Stimulated activated naive B cell treated with anti-CD40 and anti-IgM and Interleukin-4, amounts not matched to agents 10 μg/mL and 1 μg/mL and 100 μg/mL, for 72 hours (primary cell): ENCODE measurements around the gene NRCAM.
"Not testable (repeated sequence)": the region's sequence is repeated elsewhere in the genome, so short reads cannot be mapped to it uniquely, and the experiment has no call there.

Source experiments
- ATAC-seq, 2 donors: fragments of 150-1000 bp; cut with Tn5 transposase; replicated peaks; 2 replicates each; pipeline ENCODE4 v1.10.0; 2021; ENCODE audit warnings: moderate library complexity in 1 of 2
- DNase-seq: peaks from one replicate; pipeline ENCODE4 v3.0.0; 2021
- H3K27ac Mint-ChIP-seq: one replicate; pipeline ENCODE4 v1.8.0; 2022; ENCODE audit warnings: mild to moderate bottlenecking, mixed read lengths
- H3K27me3 Mint-ChIP-seq, 2 donors: one replicate each; pipeline ENCODE4 v1.8.0; 2022; ENCODE audit warnings: mixed read lengths in 2 of 2
- H3K36me3 Mint-ChIP-seq, 2 donors: one replicate each; pipeline ENCODE4 v1.8.0; 2022; ENCODE audit warnings: mixed read lengths in 2 of 2, mild to moderate bottlenecking in 1 of 2
- H3K4me1 Mint-ChIP-seq, 2 donors: one replicate each; pipeline ENCODE4 v1.8.0; 2022; ENCODE audit warnings: mixed read lengths in 2 of 2, mild to moderate bottlenecking in 1 of 2
- H3K4me3 Mint-ChIP-seq, 2 donors: one replicate each; pipeline ENCODE4 v1.8.0; 2022; ENCODE audit warnings: mild to moderate bottlenecking in 2 of 2, mixed read lengths in 2 of 2, moderate library complexity in 1 of 2
- H3K9me3 Mint-ChIP-seq, 2 donors: one replicate each; pipeline ENCODE4 v1.8.0; 2022; ENCODE audit warnings: mixed read lengths in 2 of 2, mild to moderate bottlenecking in 1 of 2

NRCAM gene

DNA sequence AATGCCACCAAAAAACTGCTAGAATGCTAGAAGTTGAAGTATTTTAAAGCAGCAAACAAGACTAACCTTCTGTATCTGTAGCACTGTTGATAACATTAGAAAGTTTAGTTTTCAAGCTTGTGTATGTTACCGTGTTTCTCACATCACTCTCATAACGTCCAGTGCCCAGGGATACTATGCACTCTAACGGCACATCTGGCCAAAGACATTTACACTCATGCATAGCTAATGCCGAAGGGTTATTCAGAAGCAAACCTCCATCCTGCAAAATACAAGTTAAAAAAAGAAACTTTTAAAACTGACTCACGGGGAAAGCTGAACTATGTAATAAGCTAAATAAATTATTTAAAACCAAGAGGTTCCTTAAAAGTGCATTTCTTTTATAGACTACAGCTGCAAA is 22.9 kb upstream of the NRCAM start:
- Mint-ChIP-seq H3K4me3 (no peak overlapping the region), H3K27ac (no peak overlapping the region), H3K27me3 (no peaks in the 10 kb centered on the region), H3K9me3 (no peaks in the 10 kb centered on the region), H3K4me1 (no peaks in the 10 kb centered on the region), H3K36me3 (peaks cover 30 to 52% of the 10 kb centered on the region in 2 donors)
- ATAC-seq: no peak
- DNase-seq: no peak

DNA sequence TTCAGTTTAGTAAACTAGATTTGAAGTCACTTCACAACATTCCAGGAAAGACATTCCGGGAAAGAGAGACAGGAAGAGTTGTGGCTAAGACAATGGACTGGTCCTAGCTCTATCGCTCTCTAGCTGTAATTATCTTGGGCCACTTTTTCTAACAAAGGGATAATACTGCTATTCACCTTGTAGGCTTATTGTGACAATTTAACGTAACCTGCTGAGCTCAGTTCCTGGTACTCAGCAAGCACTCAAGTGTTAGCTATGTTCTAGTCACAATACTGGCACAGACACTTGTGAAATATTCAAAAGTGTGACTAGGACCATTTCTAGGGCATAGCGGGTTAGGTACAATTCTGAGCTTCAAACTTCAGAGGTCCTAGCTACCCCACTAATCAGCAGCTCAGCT is 12.0 kb upstream of the NRCAM start:
- H3K4me1 Mint-ChIP-seq: peaks cover 2 to 14% of the 10 kb centered on the region in 2 donors
- peaks cover 11 to 12% of the 10 kb centered on the region in 2 donors for H3K27me3 Mint-ChIP-seq
- H3K4me3 Mint-ChIP-seq: no peak overlapping the region
- DNase-seq: no peak
- H3K27ac Mint-ChIP-seq: no peak overlapping the region
- no peaks in the 10 kb centered on the region for H3K9me3 Mint-ChIP-seq
- ATAC-seq: peak; percentile 26 to 36
- H3K36me3 Mint-ChIP-seq: peaks cover 3 to 10% of the 10 kb centered on the region in 2 donors

DNA sequence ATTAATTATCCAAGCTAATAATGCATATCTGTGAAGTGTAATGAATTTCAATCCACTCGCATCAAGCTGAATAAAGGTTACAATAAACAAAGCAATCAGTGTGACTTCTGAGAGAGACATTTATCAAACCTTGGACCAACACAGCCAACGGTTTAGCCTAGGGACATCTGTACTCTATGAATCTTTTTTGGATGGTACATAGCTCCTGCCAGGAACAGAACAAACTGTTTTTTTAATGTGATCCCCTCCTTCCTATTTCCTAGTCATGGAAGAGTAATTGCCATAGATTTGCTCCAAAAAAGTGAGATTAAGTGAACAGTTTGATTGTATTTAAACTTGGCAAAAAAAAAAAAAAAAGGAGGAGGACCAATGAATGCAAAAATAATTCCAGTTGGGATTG is 11.2 kb upstream of the NRCAM start:
- H3K27ac Mint-ChIP-seq: no peak overlapping the region
- H3K27me3 Mint-ChIP-seq: peaks cover 17 to 19% of the 10 kb centered on the region in 2 donors
- DNase-seq (no peak), ATAC-seq (no peak)
- H3K4me3 Mint-ChIP-seq: no peak overlapping the region
- H3K4me1 Mint-ChIP-seq: peaks cover 4 to 14% of the 10 kb centered on the region in 2 donors
- H3K9me3 Mint-ChIP-seq: no peaks in the 10 kb centered on the region
- H3K36me3 Mint-ChIP-seq: peaks cover 2 to 5% of the 10 kb centered on the region in 2 donors

DNA sequence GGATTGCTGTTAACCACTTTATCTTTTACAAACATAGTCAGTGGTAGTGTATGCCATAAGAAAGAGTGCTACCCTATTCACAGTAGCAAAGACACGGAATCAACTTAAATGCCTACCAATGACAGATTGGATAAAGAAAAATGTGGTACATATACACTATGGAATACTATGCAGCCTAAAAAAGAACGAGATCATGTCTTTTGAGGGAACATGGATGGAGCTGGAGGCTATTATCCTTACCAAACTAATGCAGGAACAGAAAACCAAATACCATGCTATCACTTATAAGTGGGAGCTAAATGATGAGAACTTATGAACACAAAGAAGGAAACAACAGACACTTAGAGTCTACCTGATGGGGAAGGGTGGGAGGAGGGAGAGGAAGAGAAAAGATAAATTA is 10.1 kb upstream of the NRCAM start:
- not testable (repeated sequence) for DNase-seq, H3K27ac Mint-ChIP-seq, H3K4me3 Mint-ChIP-seq, ATAC-seq, H3K36me3 Mint-ChIP-seq, H3K9me3 Mint-ChIP-seq
- peaks cover 4 to 14% of the 10 kb centered on the region in 2 donors for H3K4me1 Mint-ChIP-seq
- H3K27me3 Mint-ChIP-seq: peaks cover 25 to 28% of the 10 kb centered on the region in 2 donors

DNA sequence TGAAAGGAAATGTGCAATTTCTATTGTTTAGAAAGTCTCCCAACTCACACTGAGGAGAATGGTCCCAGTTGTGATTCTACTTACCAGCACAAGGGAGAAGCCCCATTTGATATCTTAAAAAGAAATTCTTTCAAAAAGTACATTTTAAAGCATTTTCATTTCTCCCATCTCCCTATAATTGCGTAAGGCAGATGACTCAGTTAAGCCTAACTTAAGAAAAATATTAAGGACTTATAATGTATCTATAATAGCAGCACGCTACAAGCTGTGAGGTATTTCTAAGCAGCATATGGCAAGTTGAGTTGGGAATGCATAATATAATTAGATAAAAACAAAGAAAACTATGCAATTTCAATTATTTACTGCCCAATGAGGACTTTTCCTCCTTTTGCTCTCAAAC is 8.5 kb upstream of the NRCAM start:
- Mint-ChIP-seq H3K4me3 (no peak overlapping the region), H3K36me3 (peaks cover 0 to 4% of the 10 kb centered on the region in 2 donors), H3K9me3 (no peaks in the 10 kb centered on the region), H3K4me1 (peaks cover 4 to 14% of the 10 kb centered on the region in 2 donors), H3K27me3 (peaks cover 36 to 42% of the 10 kb centered on the region in 2 donors), H3K27ac (no peak overlapping the region)
- ATAC-seq: no peak
- DNase-seq: no peak

DNA sequence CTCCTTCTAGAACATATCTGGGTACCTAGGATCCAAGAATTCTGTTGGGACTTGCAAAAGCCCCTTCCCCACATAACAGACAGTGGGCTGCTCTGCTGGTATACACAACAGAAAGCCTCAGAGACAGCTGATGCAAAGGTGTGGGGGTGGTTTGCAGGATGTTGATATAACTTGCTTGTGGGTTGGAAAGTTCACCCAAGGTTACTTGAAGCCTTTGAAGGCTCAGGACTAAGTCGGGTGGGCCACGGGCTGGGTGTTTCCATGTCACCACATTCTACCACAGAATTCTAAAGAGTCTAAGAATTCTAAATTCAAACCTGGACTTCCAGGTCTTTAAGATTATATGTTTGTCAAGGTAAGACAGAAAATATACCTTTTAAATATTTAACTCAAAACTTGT is 7.4 kb upstream of the NRCAM start:
- Mint-ChIP-seq H3K36me3 (peaks cover 0 to 4% of the 10 kb centered on the region in 2 donors), H3K4me1 (peaks cover 2 to 4% of the 10 kb centered on the region in 2 donors), H3K9me3 (no peaks in the 10 kb centered on the region), H3K4me3 (no peak overlapping the region), H3K27me3 (peaks cover 45 to 47% of the 10 kb centered on the region in 2 donors), H3K27ac (no peak overlapping the region)
- ATAC-seq (no peak), DNase-seq (no peak)

DNA sequence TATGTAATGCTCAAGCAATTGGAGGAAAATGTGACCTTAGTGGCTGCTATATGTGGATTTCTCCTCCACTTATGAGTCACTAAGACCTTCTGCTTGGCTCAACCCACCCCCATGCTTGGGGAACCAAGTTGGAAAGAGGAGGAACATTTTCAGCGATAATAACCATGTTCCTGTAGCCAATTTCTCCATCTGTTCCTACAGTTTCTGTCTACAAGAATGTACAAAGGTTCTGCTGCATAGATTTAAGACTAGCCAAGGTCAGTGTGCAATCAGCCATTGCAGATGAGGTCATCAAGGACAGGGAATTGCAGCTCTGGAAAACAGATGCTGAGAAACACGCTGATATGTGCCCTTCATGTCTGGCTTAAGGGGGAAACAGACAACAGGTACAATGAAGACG is 5.6 kb upstream of the NRCAM start:
- Mint-ChIP-seq H3K27ac (no peak overlapping the region), H3K4me3 (no peak overlapping the region), H3K4me1 (peaks cover 5 to 9% of the 10 kb centered on the region in 2 donors), H3K27me3 (peaks cover 63 to 65% of the 10 kb centered on the region in 2 donors), H3K9me3 (no peaks in the 10 kb centered on the region), H3K36me3 (peaks cover 0 to 4% of the 10 kb centered on the region in 2 donors)
- ATAC-seq: no peak
- DNase-seq: no peak

DNA sequence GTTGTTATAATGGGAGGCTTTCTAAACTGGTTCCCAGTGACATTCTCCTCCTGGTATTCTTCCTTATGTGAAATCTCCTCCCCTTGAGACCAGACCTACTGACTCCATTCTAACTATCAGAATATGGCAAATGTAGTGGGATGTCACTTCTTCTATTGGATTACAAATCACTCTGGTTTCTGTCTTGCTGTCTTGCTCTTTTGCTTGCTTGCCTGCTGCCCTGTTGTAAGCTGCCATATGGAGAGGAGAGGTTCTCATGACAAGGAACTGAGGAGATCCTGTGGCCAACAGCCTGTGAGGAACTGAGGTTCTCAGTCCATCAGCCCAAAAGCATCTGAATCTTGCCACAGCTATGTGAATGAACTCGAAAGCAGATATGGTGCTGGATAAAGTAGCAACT is 4.7 kb upstream of the NRCAM start:
- Mint-ChIP-seq H3K27me3 (peaks cover 60 to 62% of the 10 kb centered on the region in 2 donors), H3K27ac (no peak overlapping the region), H3K36me3 (peaks cover 0 to 4% of the 10 kb centered on the region in 2 donors), H3K4me1 (peaks cover 6 to 14% of the 10 kb centered on the region in 2 donors), H3K4me3 (no peak overlapping the region), H3K9me3 (no peaks in the 10 kb centered on the region)
- ATAC-seq: no peak
- no peak for DNase-seq

DNA sequence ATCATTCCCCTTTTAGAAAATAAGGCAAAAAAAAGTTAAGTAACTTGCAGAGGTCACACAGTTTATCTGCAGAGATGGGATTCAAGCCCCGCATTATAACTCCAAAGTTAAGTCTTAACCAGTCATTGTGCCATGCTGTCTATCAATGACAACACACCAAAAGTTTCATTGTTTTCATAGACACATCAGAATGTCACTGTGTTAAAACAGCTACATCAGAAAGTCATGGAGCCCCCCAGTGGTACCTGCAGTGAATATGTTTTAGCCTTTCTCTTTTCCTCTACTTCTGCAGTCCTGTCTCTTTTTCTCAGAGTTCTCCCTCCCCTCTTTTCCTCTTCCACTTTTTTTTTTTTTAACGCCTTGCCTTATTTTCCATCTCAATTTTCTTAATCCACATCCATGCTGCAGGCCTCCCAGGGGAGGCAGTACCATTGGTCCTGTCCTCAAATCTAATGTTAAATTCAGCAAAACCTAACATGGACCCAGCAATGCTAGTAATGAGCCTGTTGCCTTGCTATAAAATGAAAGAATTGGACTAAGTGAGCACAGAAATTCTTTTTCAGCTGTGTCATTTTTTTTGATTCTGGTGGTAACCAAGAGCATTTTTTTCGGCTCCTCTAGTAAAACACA is 3.8 kb upstream of the NRCAM start:
- Mint-ChIP-seq H3K4me1 (peaks cover 6 to 18% of the 10 kb centered on the region in 2 donors), H3K27me3 (peaks cover 60 to 62% of the 10 kb centered on the region in 2 donors), H3K27ac (no peak overlapping the region), H3K9me3 (no peaks in the 10 kb centered on the region), H3K4me3 (no peak overlapping the region), H3K36me3 (peaks cover 0 to 4% of the 10 kb centered on the region in 2 donors)
- ATAC-seq: peak; percentile 66 to 69
- DNase-seq: no peak

DNA sequence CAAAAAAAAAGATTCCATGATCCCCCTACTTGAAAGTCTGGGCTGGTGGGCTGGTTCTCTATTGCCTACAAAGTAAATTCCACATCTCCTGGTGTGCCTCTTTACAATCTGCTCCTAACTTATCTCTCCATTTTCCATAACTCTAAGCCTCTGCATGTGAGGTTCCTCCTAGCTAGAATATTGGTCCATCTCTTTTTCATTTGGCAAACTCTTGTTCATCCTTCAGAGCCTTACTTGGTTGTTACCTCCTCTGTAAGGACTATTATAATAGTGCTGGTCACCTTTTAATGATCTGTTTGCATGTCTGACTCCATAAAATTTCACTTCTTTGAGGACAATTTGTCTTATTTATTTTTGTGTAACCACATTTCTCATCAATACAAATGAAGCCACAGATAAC is 1.6 kb upstream of the NRCAM start:
- Mint-ChIP-seq H3K27me3 (peaks cover 59 to 64% of the 10 kb centered on the region in 2 donors), H3K4me1 (peaks cover 9 to 28% of the 10 kb centered on the region in 2 donors), H3K36me3 (peaks cover 0 to 3% of the 10 kb centered on the region in 2 donors), H3K4me3 (no peak overlapping the region), H3K9me3 (no peaks in the 10 kb centered on the region), H3K27ac (no peak overlapping the region)
- ATAC-seq (no peak), DNase-seq (no peak)

DNA sequence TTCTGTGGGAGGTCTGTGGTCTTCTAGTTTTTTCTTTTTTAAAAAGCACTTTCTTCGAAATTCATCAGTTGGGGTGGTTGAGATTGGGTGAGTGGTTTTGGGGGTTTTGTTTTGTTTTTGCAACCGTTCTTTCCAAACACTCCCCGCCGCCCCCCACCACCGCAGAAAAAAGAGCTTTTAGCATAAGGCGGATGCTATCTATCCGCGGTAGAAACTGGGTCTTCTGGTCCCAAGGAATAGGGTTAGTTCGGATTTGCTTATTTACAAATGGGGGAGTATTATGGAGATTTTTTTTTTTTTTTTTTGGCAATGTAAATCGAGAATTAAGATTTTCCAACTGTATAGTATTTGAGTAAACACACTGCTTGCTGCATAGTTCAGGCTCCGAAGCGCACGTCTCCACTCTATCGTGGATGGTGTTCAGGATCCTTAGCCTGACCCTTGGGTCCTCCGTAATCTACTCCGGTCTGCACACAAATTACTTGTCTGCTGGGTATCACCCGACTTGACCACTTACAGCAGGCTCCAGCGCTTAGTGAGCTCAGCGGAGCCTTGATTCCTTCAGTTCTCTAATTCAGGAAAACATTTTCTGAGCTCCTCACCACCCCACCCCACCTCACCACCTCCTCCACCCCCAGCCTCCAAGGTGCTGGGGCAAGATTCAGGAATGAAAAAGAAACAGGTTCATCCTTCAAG is 757 bp upstream of the NRCAM start:
- peaks cover 55 to 56% of the 10 kb centered on the region in 2 donors for H3K27me3 Mint-ChIP-seq
- H3K4me3 Mint-ChIP-seq: peak overlapping the region; percentile 65 to 79
- H3K36me3 Mint-ChIP-seq: no peaks in the 10 kb centered on the region
- no peak for DNase-seq
- H3K9me3 Mint-ChIP-seq: no peaks in the 10 kb centered on the region
- peaks cover 6 to 32% of the 10 kb centered on the region in 2 donors for H3K4me1 Mint-ChIP-seq
- H3K27ac Mint-ChIP-seq: no peak overlapping the region
- no peak for ATAC-seq

DNA sequence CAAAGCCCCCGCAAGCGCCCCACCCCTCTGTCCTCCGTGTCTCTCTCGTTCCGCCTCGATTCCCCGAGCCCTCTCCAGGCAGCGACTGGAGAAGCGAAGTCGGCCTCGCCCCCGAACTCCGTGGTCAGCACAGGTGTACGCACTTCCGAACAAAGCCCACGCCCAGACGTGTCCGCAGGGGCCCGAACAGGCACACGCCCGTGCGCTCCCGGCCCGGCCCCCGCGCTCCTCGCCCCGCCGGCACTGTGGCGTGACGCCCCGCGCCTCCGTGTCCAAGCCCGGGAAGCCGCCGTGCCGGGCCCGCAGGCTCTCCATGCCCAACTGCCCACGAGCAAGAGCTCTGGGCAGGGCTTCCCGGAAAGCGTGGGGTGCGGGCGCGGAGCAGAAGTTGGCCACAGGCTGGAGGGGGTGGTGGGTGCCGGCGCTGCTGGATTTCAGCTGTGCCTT is 662 bp downstream of the NRCAM start:
- H3K36me3 Mint-ChIP-seq: no peaks in the 10 kb centered on the region
- peak; percentile 8 for DNase-seq
- H3K27me3 Mint-ChIP-seq: peaks cover 43 to 51% of the 10 kb centered on the region in 2 donors
- H3K4me3 Mint-ChIP-seq: peak overlapping the region; percentile 79 to 83
- peak; percentile 21 to 33 for ATAC-seq
- no peaks in the 10 kb centered on the region for H3K9me3 Mint-ChIP-seq
- no peak overlapping the region for H3K27ac Mint-ChIP-seq
- peaks cover 6 to 32% of the 10 kb centered on the region in 2 donors for H3K4me1 Mint-ChIP-seq

DNA sequence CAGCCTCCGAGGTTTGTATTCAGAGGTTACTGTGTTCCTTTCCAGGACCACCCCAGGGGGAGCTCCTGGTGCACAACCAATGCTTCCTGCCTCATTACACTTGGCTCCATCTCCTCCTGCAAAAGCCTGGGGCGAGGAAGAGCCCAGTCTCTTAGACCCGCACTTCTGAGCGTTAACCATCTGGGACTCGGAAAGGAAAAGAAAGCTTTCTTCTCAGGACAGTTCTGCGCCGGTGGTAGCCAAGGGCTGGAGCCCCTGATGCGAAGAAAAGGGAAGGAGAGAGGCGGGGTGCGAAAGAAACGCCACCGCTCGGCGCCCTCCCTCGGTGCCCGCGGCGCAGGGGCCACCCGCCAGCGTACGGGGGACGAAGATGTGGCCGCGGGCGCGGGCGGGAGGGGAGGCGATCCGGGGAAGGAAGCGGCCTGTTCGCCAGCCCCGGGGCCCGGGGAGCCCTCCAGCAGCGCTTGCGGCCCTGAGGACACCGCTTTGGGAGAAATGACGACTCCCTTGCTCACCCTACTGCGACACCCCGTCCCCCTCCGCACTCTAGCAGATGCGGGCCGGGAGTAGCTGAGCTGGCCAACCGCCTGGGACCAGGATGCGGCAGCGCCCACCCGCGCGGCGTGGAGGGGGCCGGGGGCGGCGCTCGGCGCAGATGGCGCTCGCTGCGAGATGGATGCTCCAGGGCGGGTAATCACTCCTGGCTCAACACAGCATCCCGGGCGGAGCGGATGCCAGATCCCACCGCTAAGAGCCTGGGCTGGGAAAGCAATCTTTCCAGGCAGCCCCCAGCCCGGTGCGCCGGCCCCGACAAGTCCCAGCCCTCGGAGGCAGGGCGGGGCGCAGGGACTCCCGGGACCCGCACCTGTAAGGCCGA is 1.3 kb downstream of the NRCAM start:
- ATAC-seq (peak; percentile 26 to 27), DNase-seq (no peak)
- peaks cover 6 to 32% of the 10 kb centered on the region in 2 donors for H3K4me1 Mint-ChIP-seq
- peak overlapping the region; percentile 10 for H3K27ac Mint-ChIP-seq
- no peaks in the 10 kb centered on the region for H3K9me3 Mint-ChIP-seq
- peak overlapping the region; percentile 79 to 83 for H3K4me3 Mint-ChIP-seq
- peaks cover 38 to 49% of the 10 kb centered on the region in 2 donors for H3K27me3 Mint-ChIP-seq
- no peaks in the 10 kb centered on the region for H3K36me3 Mint-ChIP-seq

DNA sequence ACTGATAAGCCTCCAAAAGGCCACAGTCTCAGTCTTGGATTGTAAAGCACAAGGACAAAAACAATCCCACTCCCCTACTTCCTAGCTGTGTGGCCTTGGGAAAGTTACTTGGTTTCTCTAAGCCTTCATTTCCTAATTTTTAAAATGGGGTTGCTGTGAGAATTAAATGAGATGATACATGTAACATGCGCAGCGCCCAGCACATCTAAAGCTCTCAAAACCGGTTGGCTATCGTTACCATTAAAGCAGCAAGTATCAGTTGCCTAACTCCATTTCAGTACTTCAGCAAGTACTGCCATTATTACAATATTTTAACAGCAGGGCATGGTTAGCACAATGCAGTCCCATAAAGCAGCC is 1.9 kb downstream of the NRCAM start:
- Mint-ChIP-seq H3K36me3 (no peaks in the 10 kb centered on the region), H3K4me1 (peaks cover 6 to 32% of the 10 kb centered on the region in 2 donors), H3K27me3 (peaks cover 36 to 44% of the 10 kb centered on the region in 2 donors), H3K4me3 (peak overlapping the region; percentile 79 to 83), H3K9me3 (no peaks in the 10 kb centered on the region), H3K27ac (no peak overlapping the region)
- ATAC-seq (no peak), DNase-seq (no peak)
